SK-N-MC (cell line): ENCODE measurements around the gene TERT.

Experiments
- EZH2 ChIP-seq: fragments of 200-600 bp; sonication (generic); IDR thresholded peaks from one replicate; pipeline ENCODE4 v1.6.1; 2017; ENCODE audit warnings: antibody characterized with exemption
- POLR2AphosphoS5 ChIP-seq: IDR thresholded peaks from 2 replicates; pipeline ENCODE4 v1.6.1; 2012; ENCODE audit warnings: mild to moderate bottlenecking, low read depth, low read length, borderline replicate concordance

GRCh38 chr5:1219768-1220100 is 75.1 kb downstream of the TERT start:
- TF ChIP-seq EZH2 (no peak), POLR2AphosphoS5 (no peak)
